SK-N-MC (cell line): Measurements from ENCODE around the gene FAM216A.

Source experiments
- FOXP2 ChIP-seq: optimal IDR thresholded peaks from 2 replicates; pipeline ENCODE3; 2011; ENCODE audit warnings: mild to moderate bottlenecking, moderate library complexity; ENCODE audit not compliant: insufficient read depth; ENCODE audit errors: extremely low read length, control extremely low read depth
- POLR2AphosphoS5 ChIP-seq: IDR thresholded peaks from 2 replicates; pipeline ENCODE4 v1.6.1; 2012; ENCODE audit warnings: mild to moderate bottlenecking, low read depth, low read length, borderline replicate concordance

- TF ChIP-seq POLR2AphosphoS5 = no peak
- no peak for TF ChIP-seq FOXP2
Measured at GRCh38 chr12:110465024-110465423, 3.6 kb upstream of the FAM216A start.
